NCI-H187 (cell line): ENCODE data around the gene PDZK1.
"Not testable (repeated sequence)": the region's sequence is repeated elsewhere in the genome, so short reads cannot be mapped to it uniquely, and the experiment has no call there.

ENCODE experiments used
- DNase-seq, 2 experiments: peaks; one replicate each; lab custom pipeline; 2025; lab: John Stamatoyannopoulos, UW

Gene PDZK1

GRCh38 chr1:145656245-145656943, 50.8 kb downstream of the PDZK1 start:
- DNase-seq = not testable (repeated sequence)

GRCh38 chr1:145643990-145644389, 63.2 kb downstream of the PDZK1 start:
- not testable (repeated sequence) for DNase-seq

GRCh38 chr1:145641886-145642285, 65.3 kb downstream of the PDZK1 start:
- not testable (repeated sequence) for DNase-seq

- DNase-seq = not testable (repeated sequence)
Observed at GRCh38 chr1:145636237-145636636, 70.9 kb downstream of the PDZK1 start.

- not testable (repeated sequence) for DNase-seq
Observed at GRCh38 chr1:145622177-145622576, 85.0 kb downstream of the PDZK1 start.
